ENCODE results near the gene SPRR2B. TPM values are rescaled to one million over a fixed set of nuclear protein-coding genes. Genes with fewer than 3 reads are reported as not detected.

The SPRR2B gene
- total RNA-seq (2012; rRNA removed) (not detected in 2 replicates), polyA plus RNA-seq (2012; rRNA removed) (not detected in 2 replicates), Bru-seq, nascent RNA (not detected), BruChase-seq, experiment 1, labeled RNA remaining after a 6-hour chase (not detected), BruChase-seq, experiment 2, labeled RNA remaining after a 2-hour chase (not detected)
- polyA plus RNA-seq (2012; cell fraction: cytosol; rRNA removed), result not detected in 2 replicates
- not detected in 2 replicates for polyA plus RNA-seq (2012; cell fraction: nucleus; rRNA removed; ENCODE audit: low replicate concordance)
- long read RNA-seq, result 0 reads

GRCh38 chr1:153071511-153071910 is at the start of gene SPRR2B:
Gene SPRR2B, minus strand, starts transcription at chr1:153071611. Its CDS starts 772 bp downstream, at chr1:153070839.
- H3K23ac ChIP-seq (ENCODE audit: low read depth, low read length), result no peak within 1 kb of the TSS
- no peak within 1 kb of the TSS for H2AK5ac ChIP-seq (ENCODE audit: low read depth, low read length)
- no peaks in the 10 kb centered on the region for H3K36me3 ChIP-seq (ENCODE audit: control insufficient read depth, insufficient read depth, low read length)
- no peak within 1 kb of the TSS for H2BK5ac ChIP-seq (ENCODE audit: low read depth, low read length, poor library complexity, severe bottlenecking)
- H3K27ac ChIP-seq (ENCODE audit: insufficient read depth, low read length), result no peak within 1 kb of the TSS
- intact Hi-C loops (cut with micrococcal nuclease) (no loop called here), dilution Hi-C loops (cut with HindIII; ENCODE audit: low sequenced_read_pairs, unreplicated experiment) (no loop called here), in situ Hi-C loops (cut with MboI; ENCODE audit: low sequenced_read_pairs) (no loop called here)
- H3K9ac ChIP-seq (ENCODE audit: low read depth, low read length), result no peak within 1 kb of the TSS
- no peak within 1 kb of the TSS for H2AFZ ChIP-seq (replicated peaks; ENCODE audit: low read length, poor library complexity)
- H3K4me2 ChIP-seq (ENCODE audit: low read depth, low read length), result no peak within 1 kb of the TSS
- no CpG with 5 or more reads among the region's 2 CpGs for WGBS, 2 experiments (ENCODE audit: extremely low coverage in 2 of 2, insufficient read length in 1 of 2)
- CTCF ChIA-PET, result no interaction called here
- H3K27me3 ChIP-seq (ENCODE audit: control insufficient read depth, insufficient read depth, low read length), result no peaks in the 10 kb centered on the region
- H3K4ac ChIP-seq (ENCODE audit: low read depth, low read length), result no peak within 1 kb of the TSS
- no peak for TF ChIP-seq MAZ (IDR thresholded peaks at IDR 0.05; ENCODE audit: borderline replicate concordance, low read depth, low read length)
- no peak for TF ChIP-seq CEBPB (IDR thresholded peaks at IDR 0.05; ENCODE audit: low read depth, low read length)
- no peak for TF ChIP-seq RFX5 (IDR thresholded peaks at IDR 0.05; ENCODE audit: low read depth, low read length)
- no peak for TF ChIP-seq MAFK (IDR thresholded peaks at IDR 0.05; ENCODE audit: low read depth, low read length)
- TF ChIP-seq BHLHE40 (IDR thresholded peaks at IDR 0.05; ENCODE audit: low read depth, low read length), result no peak
- TF ChIP-seq CTCF (conservative IDR thresholded peaks at IDR 0.05; ENCODE audit: low read depth, low read length), result no peak
- TF ChIP-seq RCOR1 (IDR thresholded peaks at IDR 0.05; ENCODE audit: insufficient replicate concordance, low read length), result no peak
- TF ChIP-seq RAD21 (IDR thresholded peaks at IDR 0.05; ENCODE audit: low read length), result no peak
- TF ChIP-seq USF2 (IDR thresholded peaks at IDR 0.05; ENCODE audit: low read depth, low read length), result no peak
- no peak for TF ChIP-seq FOS (IDR thresholded peaks at IDR 0.05; ENCODE audit: low read depth, low read length)
- TF ChIP-seq ELK1 (IDR thresholded peaks at IDR 0.05; ENCODE audit: borderline replicate concordance, low read depth, low read length), result no peak
- no peak for TF ChIP-seq SMC3 (IDR thresholded peaks at IDR 0.05; ENCODE audit: low read depth, low read length)
- no peak for TF ChIP-seq NFE2L2 (IDR thresholded peaks at IDR 0.05; ENCODE audit: low read depth, low read length)
- no peak for TF ChIP-seq CHD1 (IDR thresholded peaks at IDR 0.05; ENCODE audit: low read depth, low read length)
- no peak within 1 kb of the TSS for H3K4me3 ChIP-seq (ENCODE audit: insufficient read depth, low read depth, low read length)
- H4K5ac ChIP-seq (ENCODE audit: low read depth, low read length), result no peak within 1 kb of the TSS
- no peaks in the 10 kb centered on the region for H3K9me3 ChIP-seq (ENCODE audit: control insufficient read depth, insufficient read depth, low read length)
- no peak within 1 kb of the TSS for H3K18ac ChIP-seq (ENCODE audit: low read depth, low read length)
- H2AK9ac ChIP-seq (replicated peaks; ENCODE audit: low read depth, low read length, poor library complexity), result no peak within 1 kb of the TSS
- H4K8ac ChIP-seq (ENCODE audit: low read depth in 2 of 2, low read length in 2 of 2), result no peak within 1 kb of the TSS
- POLR2A ChIA-PET (ENCODE audit: unreplicated experiment), result no interaction called here
- no peak for ATAC-seq (ENCODE audit: low read depth)
- no peaks in the 10 kb centered on the region for H3K9me1 ChIP-seq (ENCODE audit: insufficient read depth, low read length)
- H3K79me1 ChIP-seq (ENCODE audit: low read depth in 1 of 2, low read length in 2 of 2), result no peaks in the 10 kb centered on the region
- H2BK20ac ChIP-seq (ENCODE audit: low read depth, low read length), result no peak within 1 kb of the TSS
- H3K56ac ChIP-seq (ENCODE audit: extremely low read depth, insufficient read depth, low read length), result no peak within 1 kb of the TSS
- H4K91ac ChIP-seq (ENCODE audit: insufficient read depth, low read depth, low read length), result no peak within 1 kb of the TSS
- H3K4me1 ChIP-seq (ENCODE audit: control insufficient read depth, insufficient read depth, low read length), result no peaks in the 10 kb centered on the region
- no peak within 1 kb of the TSS for H3K14ac ChIP-seq (replicated peaks; ENCODE audit: low read depth, low read length)
- H2BK120ac ChIP-seq (ENCODE audit: low read depth, low read length), result no peak within 1 kb of the TSS
- DNase-seq, result no peak
- H4K20me1 ChIP-seq (ENCODE audit: insufficient read depth, low read length), result no peaks in the 10 kb centered on the region
- no TSS peak for BruUV-seq (replicated peaks)
- H2BK15ac ChIP-seq (ENCODE audit: low read depth, low read length), result no peak within 1 kb of the TSS

All from IMR-90 (cell line).